Caki2 (cell line): Measurements from ENCODE around the gene NPY4R2. TPM values are rescaled to one million over a fixed set of nuclear protein-coding genes. Genes with fewer than 3 reads are reported as not detected.
"Not testable (repeated sequence)": the region's sequence is repeated elsewhere in the genome, so short reads cannot be mapped to it uniquely, and the experiment has no call there.

Source experiments
- DNase-seq: peaks from one replicate; pipeline ENCODE4 v3.0.0-alpha.2; 2015; ENCODE audit warnings: low read depth
- in situ Hi-C: cut with HindIII; loops from 2 replicates; pipeline ENCODE4 v1.10.0; 2016; ENCODE audit warnings: low sequenced_read_pairs, low pct_unique_long_range_greater_than_20kb, mixed read lengths
- total RNA-seq: library from RNA; depleted of rRNA; stranded (reverse); fragments of >200 nt; shearing (Covaris generic); gene quantifications from 2 replicates; pipeline ENCODE4 v1.2.3, GENCODE V29; 2014; ENCODE audit warnings: low replicate concordance; rRNA removed

Gene NPY4R2
- total RNA-seq, 1 experiment from 2014 or later = not detected

DNA sequence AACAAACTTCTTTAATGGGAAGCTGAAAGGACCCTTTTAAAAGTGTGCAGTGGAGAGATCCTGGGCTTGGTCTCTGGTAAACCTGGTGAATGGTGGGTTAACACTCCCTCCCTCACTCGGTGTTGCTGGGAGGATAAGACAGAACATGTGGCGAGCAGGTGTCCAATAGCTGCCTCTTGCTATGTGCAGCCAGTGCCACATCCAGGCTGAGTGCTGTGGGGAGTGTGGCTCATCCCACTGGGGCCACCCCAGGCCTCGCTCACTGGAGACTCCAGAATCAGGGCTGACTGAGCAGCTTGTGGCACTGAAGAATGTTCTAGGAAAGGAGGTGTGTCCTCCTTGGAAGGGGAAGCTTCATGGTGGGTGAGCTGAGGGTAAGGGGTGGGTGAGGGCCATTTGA lies 51.6 kb downstream of the NPY4R2 start:
- in situ Hi-C loops = not testable (repeated sequence)

GRCh38 chr10:47971598-47971997 lies 53.1 kb downstream of the NPY4R2 start:
- in situ Hi-C loops, DNase-seq: not testable (repeated sequence)

More for the DNA sequence above, 51.6 kb downstream of the NPY4R2 start:
- DNase-seq = not testable (repeated sequence)

DNA sequence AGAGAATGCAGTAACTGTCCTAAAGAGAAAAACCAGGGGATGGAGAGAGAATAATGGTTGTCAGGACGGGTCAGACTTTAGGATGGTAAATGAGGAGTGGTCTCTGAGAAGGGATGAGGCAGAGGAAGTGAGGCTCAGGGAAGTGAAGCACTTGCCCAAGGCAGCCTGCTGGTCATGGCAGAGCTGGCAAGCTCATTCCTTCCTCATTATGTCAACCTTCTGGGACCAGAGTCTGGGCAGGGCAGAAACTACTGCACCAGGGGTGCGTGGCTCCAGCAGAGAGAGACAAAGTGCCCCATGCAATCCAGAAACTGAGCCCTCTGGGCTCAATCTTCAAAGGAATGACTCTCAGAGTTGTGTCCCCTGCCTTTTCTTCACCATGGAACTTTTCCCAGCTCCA lies 53.6 kb downstream of the NPY4R2 start:
- in situ Hi-C loops = not testable (repeated sequence)

More for the DNA sequence above, 53.6 kb downstream of the NPY4R2 start:
- not testable (repeated sequence) for DNase-seq

Other genes with a start within 250 kb of the NPY4R2 start
- not detected in 2 replicates for gene SYT15B, start 155.1 kb upstream of the NPY4R2 start, total RNA-seq
- not detected in 2 replicates for gene FAM25C, start 81.1 kb downstream of the NPY4R2 start, total RNA-seq